Activated naive CD4-positive, alpha-beta T cell treated with anti-CD3 and anti-CD28 coated beads, Interleukin-2, amount 10 ng/mL, durations not matched to agents 7 days and 5 days (primary cell): ENCODE measurements around the gene MNAT1.
A peak's percentile ranks its signal among the peaks of the same experiment; 100 is the strongest.

Source experiments
- CTCF ChIA-PET: fragments of 350-600 bp; sonication (Branson Sonifier 250); formaldehyde crosslinking; loops from one replicate; lab custom pipeline; 2021; ENCODE audit warnings: antibody characterized with exemption; lab: Charles Lee
- DNase-seq: peaks from one replicate; pipeline ENCODE4 v3.0.0-alpha.2; 2020
- H3K27ac Mint-ChIP-seq: one replicate; pipeline ENCODE4 v1.8.0; 2021; ENCODE audit warnings: mild to moderate bottlenecking, moderate library complexity, mixed read lengths
- H3K27me3 Mint-ChIP-seq: one replicate; pipeline ENCODE4 v1.8.0; 2021; ENCODE audit warnings: mild to moderate bottlenecking, mixed read lengths
- H3K36me3 Mint-ChIP-seq: one replicate; pipeline ENCODE4 v1.8.0; 2021; ENCODE audit warnings: mixed read lengths
- H3K4me1 Mint-ChIP-seq: one replicate; pipeline ENCODE4 v1.8.0; 2021; ENCODE audit warnings: mixed read lengths
- H3K4me3 Mint-ChIP-seq: one replicate; pipeline ENCODE4 v1.8.0; 2021; ENCODE audit warnings: mild to moderate bottlenecking, moderate library complexity, mixed read lengths
- H3K9me3 Mint-ChIP-seq: one replicate; pipeline ENCODE4 v1.8.0; 2021; ENCODE audit warnings: mixed read lengths

The MNAT1 gene

DNA sequence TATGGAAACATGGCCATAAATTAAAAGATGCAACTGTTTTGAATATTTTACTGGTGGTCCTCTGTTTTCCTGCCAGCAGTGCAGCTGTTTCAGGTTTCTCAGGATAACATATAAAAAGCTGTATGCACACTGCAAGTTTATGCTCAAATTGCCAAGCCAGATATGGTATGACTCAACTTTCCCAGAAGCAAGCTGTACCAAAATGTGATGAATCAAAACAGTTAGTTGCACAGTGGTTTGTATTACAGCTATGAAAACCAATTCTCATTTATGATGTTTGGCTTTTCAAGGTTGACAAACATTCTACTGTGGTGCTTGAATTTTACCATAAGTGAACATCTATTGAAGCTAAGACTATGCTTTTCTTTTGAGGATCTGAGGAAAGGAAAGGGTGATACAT is 230.8 kb downstream of the MNAT1 start:
- peaks cover 4% of the 10 kb centered on the region for H3K4me1 Mint-ChIP-seq
- no peaks in the 10 kb centered on the region for H3K9me3 Mint-ChIP-seq
- CTCF ChIA-PET, result no interaction called here
- H3K27ac Mint-ChIP-seq, result no peak overlapping the region
- H3K4me3 Mint-ChIP-seq, result no peak overlapping the region
- DNase-seq, result no peak
- no peaks in the 10 kb centered on the region for H3K27me3 Mint-ChIP-seq
- peaks cover 3% of the 10 kb centered on the region for H3K36me3 Mint-ChIP-seq

DNA sequence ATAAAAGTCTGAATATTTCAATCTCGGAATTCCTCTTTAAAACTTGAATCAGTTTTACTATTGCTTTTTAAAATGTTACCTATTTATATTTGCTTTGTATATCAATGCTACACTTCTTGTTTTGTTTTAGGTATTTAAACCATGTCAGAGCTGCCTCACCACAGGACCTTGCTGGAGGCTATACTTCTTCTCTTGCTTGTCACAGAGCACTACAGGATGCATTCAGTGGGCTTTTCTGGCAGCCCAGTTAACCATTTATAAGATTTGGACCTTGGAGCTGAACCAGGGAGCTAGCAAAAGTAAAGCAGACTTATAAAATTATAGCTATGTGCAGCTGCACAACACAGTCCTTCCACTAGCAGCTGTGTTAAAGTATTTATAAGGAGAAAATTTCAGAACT is 233.5 kb downstream of the MNAT1 start:
- Mint-ChIP-seq H3K9me3 (no peaks in the 10 kb centered on the region), H3K4me3 (no peak overlapping the region), H3K27me3 (no peaks in the 10 kb centered on the region), H3K36me3 (peaks cover 3% of the 10 kb centered on the region), H3K4me1 (peaks cover 4% of the 10 kb centered on the region), H3K27ac (no peak overlapping the region)
- CTCF ChIA-PET, result interaction anchor here (1.2 kb wide), 1 partner anchor 8 kb away, joined by 3 read pairs; no protein-coding TSS in a partner anchor
- DNase-seq, result no peak

DNA sequence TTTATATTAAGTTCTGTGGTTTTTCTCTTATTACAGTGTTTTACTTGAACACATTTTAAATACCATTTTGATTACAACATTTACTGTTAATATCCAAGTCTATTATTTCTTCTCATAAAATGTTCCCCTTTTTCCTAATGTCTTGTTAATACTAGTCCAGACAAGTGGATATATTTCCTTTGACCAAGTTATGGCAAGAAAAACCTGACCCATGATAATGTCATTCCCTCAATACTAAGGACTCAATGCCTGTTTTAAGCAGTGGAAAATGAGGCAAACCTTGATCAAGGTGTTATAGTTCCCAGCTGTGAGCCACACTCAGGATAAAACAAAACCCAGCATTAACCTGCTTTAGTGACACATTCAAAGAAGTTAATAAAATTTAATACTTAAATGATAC is 234.1 kb downstream of the MNAT1 start:
- peaks cover 3% of the 10 kb centered on the region for H3K36me3 Mint-ChIP-seq
- DNase-seq, result no peak
- no peak overlapping the region for H3K27ac Mint-ChIP-seq
- H3K4me3 Mint-ChIP-seq, result no peak overlapping the region
- H3K4me1 Mint-ChIP-seq, result peaks cover 4% of the 10 kb centered on the region
- H3K9me3 Mint-ChIP-seq, result no peaks in the 10 kb centered on the region
- CTCF ChIA-PET, result interaction anchor here (1.2 kb wide), 1 partner anchor 8 kb away, joined by 3 read pairs; no protein-coding TSS in a partner anchor
- H3K27me3 Mint-ChIP-seq, result no peaks in the 10 kb centered on the region

DNA sequence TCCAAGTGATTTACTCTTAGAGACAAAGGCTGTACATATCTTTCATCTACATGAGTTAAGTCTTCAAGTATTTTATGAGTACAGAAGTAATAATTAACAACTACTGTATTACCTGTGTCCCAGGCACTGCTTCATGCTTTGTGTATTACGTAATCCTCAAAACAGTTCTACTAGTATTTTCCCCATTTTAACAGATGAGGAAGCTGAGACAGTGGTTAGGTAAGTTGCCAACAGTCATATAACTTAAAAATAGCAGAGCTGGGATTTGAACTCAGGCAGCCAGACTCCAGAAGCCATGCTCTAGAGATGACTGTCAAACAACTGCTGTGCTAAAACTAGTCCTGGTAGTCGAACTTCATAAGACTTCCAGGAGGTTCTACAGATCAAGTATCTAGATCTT is 235.6 kb downstream of the MNAT1 start:
- no peaks in the 10 kb centered on the region for H3K9me3 Mint-ChIP-seq
- no peak overlapping the region for H3K4me3 Mint-ChIP-seq
- DNase-seq, result no peak
- H3K36me3 Mint-ChIP-seq, result peaks cover 8% of the 10 kb centered on the region
- CTCF ChIA-PET, result no interaction called here
- H3K4me1 Mint-ChIP-seq, result peaks cover 2% of the 10 kb centered on the region
- no peaks in the 10 kb centered on the region for H3K27me3 Mint-ChIP-seq
- H3K27ac Mint-ChIP-seq, result no peak overlapping the region

DNA sequence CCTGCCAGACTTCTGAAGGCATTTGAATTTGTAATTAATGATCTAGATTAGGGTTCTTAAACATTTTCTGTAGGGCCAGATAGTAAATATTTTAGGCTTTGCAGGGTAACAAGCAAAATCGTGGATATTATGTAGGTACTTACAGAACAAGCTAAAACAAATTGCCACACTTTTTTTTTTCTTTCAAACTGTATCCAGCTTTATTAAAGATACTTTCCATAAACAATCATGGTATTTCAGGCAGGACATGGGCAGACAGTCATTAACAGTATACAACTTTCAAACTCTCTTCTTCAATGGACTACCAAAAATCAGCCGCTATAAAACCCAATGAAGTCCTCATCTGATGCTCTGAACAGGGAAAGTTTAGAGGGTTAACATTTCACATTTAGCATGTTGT is 236.7 kb downstream of the MNAT1 start:
- Mint-ChIP-seq H3K4me3 (no peak overlapping the region), H3K27ac (no peak overlapping the region), H3K4me1 (no peaks in the 10 kb centered on the region), H3K27me3 (no peaks in the 10 kb centered on the region), H3K9me3 (no peaks in the 10 kb centered on the region), H3K36me3 (peaks cover 15% of the 10 kb centered on the region)
- DNase-seq, result no peak
- CTCF ChIA-PET, result no interaction called here

DNA sequence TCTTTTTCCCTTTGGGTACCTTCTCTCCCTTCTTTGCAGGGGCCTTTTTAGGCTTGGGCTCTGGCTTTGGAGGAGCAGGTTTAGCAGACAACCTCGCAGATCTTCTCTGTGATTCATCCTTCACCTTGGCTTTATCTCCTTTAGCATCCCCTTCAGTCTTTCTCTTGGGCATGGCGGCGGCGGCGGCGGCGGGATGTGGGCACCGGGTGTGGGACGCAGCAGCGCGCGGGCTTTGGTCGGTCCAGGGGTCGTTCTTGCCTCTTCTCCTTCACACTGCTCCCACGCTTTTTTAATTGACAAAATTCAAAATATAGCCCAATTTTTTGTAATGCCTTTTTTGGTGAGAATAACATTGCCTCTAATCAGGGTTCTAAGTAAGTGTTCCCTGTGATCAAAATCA is 237.7 kb downstream of the MNAT1 start:
- H3K27me3 Mint-ChIP-seq, result no peaks in the 10 kb centered on the region
- no peaks in the 10 kb centered on the region for H3K9me3 Mint-ChIP-seq
- peaks cover 19% of the 10 kb centered on the region for H3K36me3 Mint-ChIP-seq
- peaks cover 3% of the 10 kb centered on the region for H3K4me1 Mint-ChIP-seq
- no peak overlapping the region for H3K4me3 Mint-ChIP-seq
- CTCF ChIA-PET, result no interaction called here
- H3K27ac Mint-ChIP-seq, result no peak overlapping the region
- no peak for DNase-seq

DNA sequence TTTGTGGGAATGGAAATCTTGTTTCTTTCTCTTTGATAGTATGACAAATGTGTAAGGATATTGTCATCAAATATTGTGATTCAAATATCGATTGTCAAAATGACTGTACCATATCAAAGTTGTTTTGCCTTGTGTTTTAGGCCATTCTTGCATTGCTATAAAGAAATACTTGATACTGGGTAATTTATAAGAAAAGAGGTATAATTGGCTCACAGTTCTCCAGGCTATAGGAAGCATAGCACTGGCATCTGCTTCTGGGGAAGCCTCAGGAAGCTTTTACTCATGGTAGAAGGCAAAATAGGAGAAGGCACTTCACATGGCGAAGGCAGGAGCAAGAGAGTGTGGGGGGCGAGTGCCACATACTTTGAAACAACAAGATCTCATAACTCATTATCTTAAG is 238.5 kb downstream of the MNAT1 start:
- H3K27ac Mint-ChIP-seq, result no peak overlapping the region

DNA sequence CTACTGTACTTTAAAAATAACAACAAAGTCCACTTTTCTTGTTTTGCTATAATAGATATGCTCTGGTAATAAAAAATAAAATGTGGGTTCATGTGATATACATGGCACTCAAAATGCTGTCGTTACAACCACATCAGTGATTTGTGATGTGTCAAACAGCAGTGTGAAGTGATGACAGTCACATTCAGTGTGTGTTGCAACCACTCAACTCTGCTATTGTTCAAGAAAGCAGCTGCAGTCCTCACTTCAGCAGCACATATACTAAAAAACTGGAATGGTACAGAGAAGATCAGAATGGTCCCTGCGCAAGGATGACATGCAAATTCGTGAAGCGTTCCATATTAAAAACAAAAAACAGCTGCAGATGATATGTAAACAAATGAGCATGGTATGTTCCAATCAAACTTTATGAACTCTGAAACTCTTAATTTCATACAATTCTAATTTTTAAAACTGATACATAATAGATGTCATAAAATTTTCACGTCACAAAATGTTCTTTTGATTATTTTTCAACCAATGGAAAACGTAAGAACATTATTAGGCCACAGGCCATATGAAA is 239.6 kb downstream of the MNAT1 start:
- H3K27me3 Mint-ChIP-seq, result no peaks in the 10 kb centered on the region
- no peak for DNase-seq
- peaks cover 19% of the 10 kb centered on the region for H3K36me3 Mint-ChIP-seq
- no peaks in the 10 kb centered on the region for H3K9me3 Mint-ChIP-seq
- no peak overlapping the region for H3K4me3 Mint-ChIP-seq
- peaks cover 11% of the 10 kb centered on the region for H3K4me1 Mint-ChIP-seq
- CTCF ChIA-PET, result no interaction called here
- no peak overlapping the region for H3K27ac Mint-ChIP-seq

More for the DNA sequence above, 238.5 kb downstream of the MNAT1 start:
- Mint-ChIP-seq H3K27me3 (no peaks in the 10 kb centered on the region), H3K36me3 (peaks cover 19% of the 10 kb centered on the region), H3K4me3 (no peak overlapping the region), H3K4me1 (peaks cover 6% of the 10 kb centered on the region), H3K9me3 (no peaks in the 10 kb centered on the region)
- CTCF ChIA-PET, result no interaction called here
- DNase-seq, result no peak

DNA sequence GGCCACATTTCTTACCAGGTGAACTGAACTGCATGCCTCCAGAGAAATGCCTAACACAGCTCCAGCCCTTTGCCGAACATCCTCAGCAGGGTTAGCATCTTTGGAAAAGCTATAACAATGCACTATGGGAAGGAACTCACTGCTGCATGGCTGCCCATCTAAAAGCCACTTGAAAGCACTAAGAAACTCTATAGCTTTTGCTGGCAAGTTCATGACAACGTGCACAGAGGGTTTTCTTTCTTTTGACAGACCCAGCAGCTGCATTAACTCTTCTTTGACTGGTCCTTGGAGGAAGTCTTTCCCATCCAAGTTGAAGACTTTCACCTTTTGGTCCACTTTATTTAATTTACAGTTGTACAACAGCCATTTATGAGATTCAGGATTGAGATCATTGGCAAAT is 241.0 kb downstream of the MNAT1 start:
- Mint-ChIP-seq H3K27me3 (no peaks in the 10 kb centered on the region), H3K4me3 (no peak overlapping the region), H3K4me1 (peaks cover 15% of the 10 kb centered on the region), H3K36me3 (peaks cover 19% of the 10 kb centered on the region), H3K27ac (no peak overlapping the region), H3K9me3 (no peaks in the 10 kb centered on the region)
- CTCF ChIA-PET, result no interaction called here
- no peak for DNase-seq

DNA sequence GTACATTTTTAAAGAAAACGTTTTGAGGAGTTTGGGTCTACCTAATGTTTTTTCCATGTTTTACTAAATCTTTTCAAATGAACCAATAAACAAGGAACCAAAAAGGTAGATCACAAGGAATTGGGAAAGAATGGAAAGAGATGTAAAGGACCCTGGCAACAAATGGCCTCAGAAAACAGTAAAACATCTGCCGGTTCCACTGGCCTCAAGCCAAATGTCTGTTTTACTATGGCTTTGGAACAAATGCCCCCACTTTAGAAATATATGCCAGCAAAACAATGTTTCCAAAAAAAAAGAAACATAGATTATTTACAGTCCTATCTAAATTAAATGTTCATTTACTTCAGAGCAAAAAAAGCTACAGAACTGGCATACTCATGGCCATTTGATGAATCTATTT is 243.3 kb downstream of the MNAT1 start:
- Mint-ChIP-seq H3K27ac (no peak overlapping the region), H3K27me3 (no peaks in the 10 kb centered on the region), H3K4me1 (peaks cover 15% of the 10 kb centered on the region), H3K36me3 (peaks cover 19% of the 10 kb centered on the region), H3K4me3 (no peak overlapping the region), H3K9me3 (no peaks in the 10 kb centered on the region)
- CTCF ChIA-PET, result no interaction called here
- DNase-seq, result no peak

DNA sequence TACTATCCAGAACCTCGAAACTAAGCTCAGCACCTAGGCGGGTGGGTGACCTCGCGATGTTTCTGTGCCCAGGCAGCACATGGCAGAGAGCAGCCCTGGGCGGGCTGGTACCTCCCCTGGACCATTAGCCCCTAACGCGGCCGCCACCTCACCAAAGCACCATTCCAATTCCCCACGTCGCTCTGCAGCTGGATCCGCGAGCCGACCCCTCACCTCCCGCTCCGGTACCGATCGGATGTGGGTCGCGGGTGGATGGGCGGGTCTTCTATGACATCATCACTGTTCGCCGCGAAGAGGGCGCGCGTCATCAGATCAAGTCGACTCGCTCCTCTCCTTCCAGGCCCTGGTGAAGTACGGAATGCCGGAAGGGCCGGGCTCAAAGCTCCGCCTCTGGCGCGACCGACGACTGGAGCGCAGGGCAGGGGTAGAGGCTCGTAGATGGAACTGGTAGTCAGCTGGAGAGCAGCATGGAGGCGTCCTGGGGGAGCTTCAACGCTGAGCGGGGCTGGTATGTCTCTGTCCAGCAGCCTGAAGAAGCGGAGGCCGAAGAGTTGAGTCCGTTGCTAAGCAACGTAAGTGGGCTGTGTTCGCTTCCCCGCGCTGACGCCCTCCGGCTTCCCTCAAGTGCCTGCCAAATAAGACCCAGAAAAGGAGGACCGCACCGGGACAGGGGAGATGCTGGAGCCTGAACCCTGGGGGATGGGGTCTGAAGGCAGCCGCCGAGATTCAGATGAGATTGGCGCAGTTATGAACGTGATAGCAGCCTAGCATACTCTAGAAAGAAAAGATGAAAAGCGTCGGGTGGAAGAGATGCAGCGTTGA is 246.5 kb downstream of the MNAT1 start, which contains the start of the genes SLC38A6 and TRMT5:
Gene SLC38A6, plus strand, starts transcription at position 435 of the 822 bp plus-strand sequence. Its CDS starts 33 bp downstream, at position 468.
Gene TRMT5, minus strand, starts transcription at position 269 of the 822 bp plus-strand sequence. Its CDS starts 106 bp downstream, at position 163.
- Mint-ChIP-seq H3K4me3 (no peak within 1 kb of the TSS), H3K36me3 (peaks cover 5% of the 10 kb centered on the region), H3K9me3 (no peaks in the 10 kb centered on the region), H3K4me1 (peaks cover 15% of the 10 kb centered on the region), H3K27ac (no peak within 1 kb of the TSS), H3K27me3 (no peaks in the 10 kb centered on the region)
- DNase-seq, result peak; percentile 93
- CTCF ChIA-PET, result interaction anchor here (0.9 kb wide), 1 partner anchor 272 kb away, joined by 3 read pairs; no protein-coding TSS in a partner anchor

DNA sequence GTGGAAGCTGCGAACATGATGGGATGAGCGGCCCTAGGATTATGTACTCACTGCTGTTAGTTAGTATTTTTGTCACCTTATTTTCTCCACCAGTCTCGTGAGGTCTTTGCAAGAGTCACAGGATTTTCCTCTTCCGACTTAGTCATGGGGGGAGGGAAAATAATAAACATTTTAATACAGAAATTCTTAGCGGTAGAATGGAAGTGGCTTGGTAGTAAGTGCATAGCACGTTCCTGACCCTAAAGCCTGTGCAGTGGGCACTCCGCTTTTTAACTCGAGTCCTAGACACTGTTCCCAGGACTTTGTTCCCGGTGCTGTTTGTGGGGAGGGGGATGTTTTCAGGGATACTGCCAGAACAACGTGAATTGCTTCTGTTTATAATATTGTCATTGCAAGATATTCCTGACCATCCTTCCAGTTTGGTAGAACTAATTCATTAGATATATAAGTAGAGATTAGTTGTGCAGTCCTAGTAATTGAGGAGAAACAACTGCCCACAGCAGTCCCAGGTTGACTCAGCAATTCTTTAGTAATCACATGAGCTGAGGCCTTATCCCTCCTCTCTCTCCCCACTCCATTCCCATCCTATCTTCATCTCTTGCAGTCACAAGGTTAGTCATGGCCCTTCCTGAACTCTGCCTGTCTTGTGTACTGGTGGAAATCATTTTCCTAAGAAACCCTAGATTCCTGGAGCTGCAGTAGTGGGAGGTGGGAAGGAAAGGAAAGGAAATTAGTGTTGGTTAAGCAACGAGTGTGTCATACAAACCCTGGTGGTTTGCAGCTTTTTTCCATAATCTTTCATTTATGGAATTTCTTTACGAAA is 247.3 kb downstream of the MNAT1 start:
- no peaks in the 10 kb centered on the region for H3K9me3 Mint-ChIP-seq
- H3K4me3 Mint-ChIP-seq, result no peak overlapping the region
- H3K4me1 Mint-ChIP-seq, result peaks cover 13% of the 10 kb centered on the region
- CTCF ChIA-PET, result no interaction called here
- no peak for DNase-seq
- H3K36me3 Mint-ChIP-seq, result peaks cover 3% of the 10 kb centered on the region
- H3K27ac Mint-ChIP-seq, result no peak overlapping the region
- H3K27me3 Mint-ChIP-seq, result no peaks in the 10 kb centered on the region

DNA sequence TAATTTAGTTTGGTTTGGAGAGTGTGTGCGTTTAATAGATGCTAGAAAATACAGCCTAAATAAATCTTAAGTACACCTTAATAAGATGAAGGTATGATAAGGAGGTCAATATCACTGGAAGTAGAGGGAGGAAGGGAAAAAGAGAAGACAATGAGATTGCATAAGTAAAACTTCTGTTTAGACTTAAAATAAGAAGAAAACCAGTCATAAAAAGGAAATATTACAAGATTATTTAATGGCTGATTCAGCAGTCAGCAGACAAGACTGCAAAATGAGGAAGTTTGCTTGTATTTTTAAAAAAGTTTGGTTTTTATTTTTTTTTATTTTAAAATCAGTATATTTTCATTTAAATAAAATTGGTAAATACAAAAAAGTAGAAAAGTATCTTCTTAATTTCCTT is 249.6 kb downstream of the MNAT1 start:
- Mint-ChIP-seq H3K27me3 (no peaks in the 10 kb centered on the region), H3K27ac (no peak overlapping the region), H3K36me3 (no peaks in the 10 kb centered on the region), H3K4me1 (peaks cover 4% of the 10 kb centered on the region), H3K9me3 (no peaks in the 10 kb centered on the region), H3K4me3 (no peak overlapping the region)
- DNase-seq, result no peak
- CTCF ChIA-PET, result no interaction called here

DNA sequence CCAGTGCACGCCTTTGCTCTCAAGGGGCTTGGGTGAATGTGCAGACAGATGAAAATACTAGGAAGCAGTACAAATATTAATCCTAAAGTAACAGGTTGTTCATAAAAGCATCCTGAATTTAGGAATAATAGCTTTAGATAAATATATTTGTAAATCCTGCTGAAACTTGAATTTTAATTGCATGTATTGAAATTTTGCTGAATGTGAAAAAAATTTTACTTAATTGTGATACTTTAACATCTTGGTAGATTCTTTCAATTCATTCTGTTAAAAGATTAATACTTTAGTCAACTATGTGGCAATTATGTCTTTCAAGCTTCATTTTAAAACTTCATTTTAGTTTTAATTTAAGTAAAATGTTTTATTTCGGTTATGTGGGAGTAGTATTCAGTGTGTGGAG is 251.9 kb downstream of the MNAT1 start:
- CTCF ChIA-PET, result no interaction called here
- H3K36me3 Mint-ChIP-seq, result no peaks in the 10 kb centered on the region
- H3K4me1 Mint-ChIP-seq, result no peaks in the 10 kb centered on the region
- H3K9me3 Mint-ChIP-seq, result no peaks in the 10 kb centered on the region
- H3K4me3 Mint-ChIP-seq, result no peak overlapping the region
- no peak overlapping the region for H3K27ac Mint-ChIP-seq
- DNase-seq, result no peak
- no peaks in the 10 kb centered on the region for H3K27me3 Mint-ChIP-seq
